Peyer's patch (tissue), 4 donors: ENCODE data around the gene CARMIL1.
A peak's percentile ranks its signal among the peaks of the same experiment; 100 is the strongest.

ENCODE experiments used
- CTCF ChIP-seq, 6 experiments: fragments of 450-650 bp in 4 of 6; fragments of 200-600 bp in 2 of 6; sonication (generic) in 1 of 6; IDR thresholded peaks; one replicate each; pipeline ENCODE4 v1.5.1; 2017 to 2019; ENCODE audit warnings: antibody characterized with exemption in 6 of 6, mild to moderate bottlenecking in 3 of 6, moderate library complexity in 1 of 6
- POLR2A ChIP-seq, 2 donors: fragments of 450-650 bp; IDR thresholded peaks; one replicate each; pipeline ENCODE4 v1.5.1; 2017; ENCODE audit warnings: antibody characterized with exemption in 2 of 2, mild to moderate bottlenecking in 2 of 2, moderate library complexity in 2 of 2

- TF ChIP-seq POLR2A (IDR thresholded peaks at IDR 0.05), result no peak
- peak in 1 of 6 experiments; percentile 3 for TF ChIP-seq CTCF (IDR thresholded peaks at IDR 0.05)
These were observed 62.9 kb downstream of the CARMIL1 start for GRCh38 chr6:25341923-25342619.
